Inflammatory macrophage treated with lipopolysaccharide for 1 hour (primary cell): ENCODE data around the gene C2CD5.
"Not testable (repeated sequence)": the region's sequence is repeated elsewhere in the genome, so short reads cannot be mapped to it uniquely, and the experiment has no call there.

Experiments used
- DNase-seq, 2 donors: peaks; one replicate each; pipeline ENCODE4 v3.0.0-alpha.2; 2020 to 2022

Gene C2CD5

GRCh38 chr12:22535038-22535437, 9.3 kb downstream of the C2CD5 start:
- DNase-seq, result no peak

GRCh38 chr12:22533155-22533554, 11.2 kb downstream of the C2CD5 start:
- no peak for DNase-seq

- DNase-seq, result no peak
Measured at GRCh38 chr12:22532317-22532716, 12.0 kb downstream of the C2CD5 start.

GRCh38 chr12:22531205-22531604, 13.1 kb downstream of the C2CD5 start:
- DNase-seq, result no peak

- DNase-seq, result peak; percentile 60 to 65
Measured at GRCh38 chr12:22529281-22530060, 14.9 kb downstream of the C2CD5 start.

GRCh38 chr12:22527999-22528398, 16.3 kb downstream of the C2CD5 start:
- no peak for DNase-seq

- no peak for DNase-seq
Measured at GRCh38 chr12:22526836-22527235, 17.5 kb downstream of the C2CD5 start.

- DNase-seq, result no peak
Measured at GRCh38 chr12:22525426-22525825, 18.9 kb downstream of the C2CD5 start.

GRCh38 chr12:22518998-22519397, 25.3 kb downstream of the C2CD5 start:
- DNase-seq, result no peak

- no peak for DNase-seq
Measured at GRCh38 chr12:22518060-22518719, 26.2 kb downstream of the C2CD5 start.

- DNase-seq, result no peak
Measured at GRCh38 chr12:22514875-22515274, 29.5 kb downstream of the C2CD5 start.

- DNase-seq, result no peak
Measured at GRCh38 chr12:22505826-22506225, 38.5 kb downstream of the C2CD5 start.

- DNase-seq, result no peak
Measured at GRCh38 chr12:22500100-22500499, 44.2 kb downstream of the C2CD5 start.

- no peak for DNase-seq
Measured at GRCh38 chr12:22499445-22499844, 44.9 kb downstream of the C2CD5 start.

GRCh38 chr12:22494319-22494718, 50.0 kb downstream of the C2CD5 start:
- DNase-seq, result no peak

- no peak for DNase-seq
Measured at GRCh38 chr12:22491034-22491433, 53.3 kb downstream of the C2CD5 start.

- no peak for DNase-seq
Measured at GRCh38 chr12:22488478-22488877, 55.9 kb downstream of the C2CD5 start.

- DNase-seq, result not testable (repeated sequence)
Measured at GRCh38 chr12:22487683-22488082, 56.7 kb downstream of the C2CD5 start.

- DNase-seq, result no peak
Measured at GRCh38 chr12:22481547-22482104, 62.7 kb downstream of the C2CD5 start.

GRCh38 chr12:22480814-22481213, 63.5 kb downstream of the C2CD5 start:
- not testable (repeated sequence) for DNase-seq

GRCh38 chr12:22480016-22480415, 64.3 kb downstream of the C2CD5 start:
- no peak for DNase-seq

- no peak for DNase-seq
Measured at GRCh38 chr12:22477894-22478287, 66.5 kb downstream of the C2CD5 start.

- no peak for DNase-seq
Measured at GRCh38 chr12:22477166-22477893, 67.0 kb downstream of the C2CD5 start.

- DNase-seq, result no peak
Measured at GRCh38 chr12:22476133-22476532, 68.2 kb downstream of the C2CD5 start.
